Measurements from ENCODE around the gene HPN.
"Not testable (repeated sequence)": the region's sequence is repeated elsewhere in the genome, so short reads cannot be mapped to it uniquely, and the experiment has no call there.

The HPN gene

GRCh38 chr19:35028600-35028885 lies 13.0 kb upstream of the HPN start:
- DNase-seq: not testable (repeated sequence)

GRCh38 chr19:35029275-35029736 lies 12.2 kb upstream of the HPN start:
- not testable (repeated sequence) for DNase-seq

GRCh38 chr19:35029737-35030256 lies 11.7 kb upstream of the HPN start:
- DNase-seq: no peak

GRCh38 chr19:35030257-35031071 lies 11.1 kb upstream of the HPN start, which contains the start of gene SCN1B:
SCN1B (plus strand) TSS chr19:35030470; CDS start chr19:35030821, 351 bp downstream.
- peak; percentile 40 for DNase-seq

GRCh38 chr19:35031072-35031881 lies 10.2 kb upstream of the HPN start:
- DNase-seq: no peak

- DNase-seq: no peak
These were observed 9.1 kb upstream of the HPN start for GRCh38 chr19:35032356-35032865.

- DNase-seq: no peak
These were observed 8.2 kb upstream of the HPN start for GRCh38 chr19:35033067-35034004.

- no peak for DNase-seq
These were observed 7.5 kb upstream of the HPN start for GRCh38 chr19:35034005-35034502.

GRCh38 chr19:35034588-35035382 lies 6.7 kb upstream of the HPN start:
- DNase-seq: no peak

GRCh38 chr19:35037716-35038622 lies 3.6 kb upstream of the HPN start:
- DNase-seq: no peak

GRCh38 chr19:35038623-35039512 lies 2.7 kb upstream of the HPN start:
- peak; percentile 70 for DNase-seq

- DNase-seq: no peak
These were observed 1.4 kb upstream of the HPN start for GRCh38 chr19:35039881-35040825.

GRCh38 chr19:35040826-35041547 lies 534 bp upstream of the HPN start:
- DNase-seq: no peak

GRCh38 chr19:35042056-35042730 lies 672 bp downstream of the HPN start:
- no peak for DNase-seq

GRCh38 chr19:35042954-35043604 lies 1.6 kb downstream of the HPN start:
- no peak for DNase-seq

- no peak for DNase-seq
These were observed 2.4 kb downstream of the HPN start for GRCh38 chr19:35043906-35044305.

Data from MV-4-11 (cell line).